Spleen (tissue), 11 donors: Measurements from ENCODE around the gene CSK. TPM values are rescaled to one million over a fixed set of nuclear protein-coding genes. Genes with fewer than 3 reads are reported as not detected.

Experiments
- DNase-seq: peaks from one replicate; pipeline ENCODE4 v3.0.0-alpha.2; 2020
- H3K27ac ChIP-seq, 8 donors: fragments of 200-600 bp; sonication (generic) in 7 of 8; 1 replicate in 4 of 8; 2 replicates in 4 of 8; pipeline versions ENCODE4 v1.5.0 to v1.8.0; 2016 to 2021; ENCODE audit warnings: inconsistent platforms in 4 of 8, mild to moderate bottlenecking in 4 of 8, moderate library complexity in 1 of 8
- H3K27me3 ChIP-seq, 7 donors: fragments of 200-600 bp; sonication (generic) in 6 of 7; replicated peaks in 1 of 7; 1 replicate in 4 of 7; 2 replicates in 3 of 7; pipeline versions ENCODE4 v1.5.0 to v1.8.0; 2016 to 2021; ENCODE audit warnings: inconsistent platforms in 3 of 7, mild to moderate bottlenecking in 1 of 7
- H3K36me3 ChIP-seq, 6 donors: fragments of 200-600 bp; sonication (generic) in 5 of 6; 1 replicate in 4 of 6; 2 replicates in 2 of 6; pipeline versions ENCODE4 v1.5.0 to v1.8.0; 2016 to 2021; ENCODE audit warnings: inconsistent platforms in 2 of 6
- H3K4me1 ChIP-seq, 6 donors: fragments of 200-600 bp; sonication (generic) in 5 of 6; 1 replicate in 3 of 6; 2 replicates in 3 of 6; pipeline versions ENCODE4 v1.5.0 to v1.8.0; 2016 to 2021; ENCODE audit warnings: inconsistent platforms in 3 of 6
- H3K4me3 ChIP-seq, 8 donors: fragments of 200-600 bp; sonication (generic) in 7 of 8; 1 replicate in 4 of 8; 2 replicates in 4 of 8; pipeline versions ENCODE4 v1.5.0 to v1.8.0; 2016 to 2021; ENCODE audit warnings: inconsistent platforms in 4 of 8, mild to moderate bottlenecking in 4 of 8, moderate library complexity in 2 of 8
- H3K9me3 ChIP-seq, 8 donors: fragments of 200-600 bp; sonication (generic) in 7 of 8; 1 replicate in 4 of 8; 2 replicates in 4 of 8; pipeline versions ENCODE4 v1.5.0 to v1.8.0; 2016 to 2021; ENCODE audit warnings: inconsistent platforms in 4 of 8
- POLR2A ChIP-seq, 3 donors: fragments of 450-650 bp; IDR thresholded peaks; one replicate each; pipeline ENCODE4 v1.5.1; 2017; ENCODE audit warnings: antibody characterized with exemption in 3 of 3, mild to moderate bottlenecking in 1 of 3
- POLR2AphosphoS5 ChIP-seq, 3 donors: sonication (generic); formaldehyde crosslinking; IDR thresholded peaks; one replicate each; pipeline ENCODE4 v1.5.1; 2017; ENCODE audit warnings: antibody characterized with exemption in 3 of 3
- WGBS, 5 donors: extraction: QIAGEN DNeasy Blood & Tissue Kit in 3 of 5; methylation state at CpG; one replicate each; pipeline versions ENCODE4 v1.1.5 to v1.1.7; 2013 to 2018; 5-methylcytosine and 5-hydroxymethylcytosine counted together
- intact Hi-C: fragments of 100-400 bp; cut with DNase I; formaldehyde crosslinking; loops from one replicate; pipeline ENCODE4 v1.15.0; 2023; ENCODE audit warnings: low total_unique reads
- polyA plus RNA-seq, 3 donors: library from polyadenylated mRNA; stranded (reverse); fragments of 200-250 nt; gene quantifications; one replicate each; pipeline ENCODE4 v1.2.1, GENCODE V29; 2013
- total RNA-seq, 7 donors: library from RNA; depleted of rRNA in 3 of 7; stranded (reverse); fragments of >200 nt in 3 of 7; fragmentation: NEBNext Ultra II Directional in 4 of 7; extraction: Animal tissue kit (Norgen Biotek cat#: 25700) in 4 of 7; gene quantifications; one replicate each; pipeline versions ENCODE4 v1.1.0 to v1.2.1, GENCODE V29; 2016 to 2021
- TF ChIP-seq, protein P1 (sequence below), 11 experiments: fragments of 200-600 bp in 7 of 11; fragments of 450-650 bp in 4 of 11; sonication (generic) in 4 of 11; IDR thresholded peaks in 8 of 11; conservative IDR thresholded peaks in 3 of 11; 1 replicate in 7 of 11; 2 replicates in 4 of 11; pipeline versions ENCODE4 v1.4.0 to v1.8.0; 2016 to 2021; ENCODE audit warnings: antibody characterized with exemption in 11 of 11, inconsistent platforms in 4 of 11, mild to moderate bottlenecking in 1 of 11
- donor health status: healthy with polysubstance abuse.
- donor health status: DM: no; HTN: no; CAD: no; lungs with moderate emphysema.
- donor health status: DM: no; HTN: no; CAD: no.
- donor health status: Bipolar disorder and iron deficiency.
- donor health status: healthy.
- donor health status: DM: no; HTN: no; CAD: no.
- donor health status: DM: yes; HTN: yes; CAD: no.

The CSK gene
- total and polyA plus RNA-seq, 10 donors, result 121 to 281 (median 192) TPM

DNA sequence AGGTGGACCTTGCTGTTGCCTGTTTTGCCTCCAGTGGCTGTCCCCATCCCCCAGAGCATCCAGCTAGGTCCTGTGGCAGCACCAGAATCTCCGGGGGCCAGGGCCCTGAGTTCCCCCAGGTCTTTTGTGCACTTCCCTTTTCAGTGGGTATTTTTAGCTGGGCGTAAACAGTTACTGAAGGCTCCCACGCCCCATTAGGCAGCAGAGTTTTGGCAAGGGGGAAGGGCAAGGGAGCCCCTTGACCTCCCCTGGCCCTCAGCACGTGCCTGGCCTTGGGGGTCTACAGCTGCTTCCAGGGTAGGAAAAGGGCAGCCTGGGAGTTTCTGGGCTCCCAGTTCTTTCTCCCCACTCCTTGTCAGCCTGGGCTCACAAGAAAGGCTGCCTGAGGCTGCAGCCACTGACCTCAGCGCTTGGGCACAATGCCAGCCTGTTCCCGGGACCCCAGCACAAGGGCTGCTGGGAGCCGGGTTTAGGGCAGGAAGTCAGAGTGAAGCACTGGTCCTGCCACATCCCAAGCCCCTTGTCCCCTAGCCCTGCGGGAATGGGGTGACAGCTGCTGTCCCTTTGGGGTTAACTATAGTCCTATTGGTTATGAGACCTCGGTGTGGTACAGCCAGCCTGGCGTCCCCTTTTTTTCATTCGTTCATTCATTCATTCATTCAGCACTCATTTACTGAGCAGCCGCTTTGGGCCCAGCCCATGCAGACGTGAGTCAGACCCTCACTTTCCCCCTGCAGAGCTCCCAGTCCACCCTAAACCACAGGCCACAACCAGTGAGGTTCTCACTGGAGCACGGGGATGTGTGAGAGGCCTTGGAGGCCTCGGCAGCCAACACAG is 8.4 kb downstream of the CSK start:
- Histone ChIP-seq H3K36me3 (peaks cover 0 to 45% (median 2%) of the 10 kb centered on the region in 6 donors), H3K4me3 (peak overlapping the region in 7 of 8 donors; percentile 46 to 98 (median 52)), H3K4me1 (peaks cover 93 to 100% (median 99%) of the 10 kb centered on the region in 6 donors), H3K27ac (peak overlapping the region; percentile 94 to 99 (median 96)), H3K27me3 (no peaks in the 10 kb centered on the region), H3K9me3 (no peaks in the 10 kb centered on the region)
- WGBS, 5 donors, result 3 to 7% (median 5%) methylated on average over 15 of the region's 15 CpGs
- intact Hi-C loops, result no loop called here
- peak; percentile 77 to 83 (median 83) for TF ChIP-seq POLR2AphosphoS5 (IDR thresholded peaks at IDR 0.05)
- no peak for TF ChIP-seq POLR2A (IDR thresholded peaks at IDR 0.05)
- DNase-seq, result peak; percentile 90

DNA sequence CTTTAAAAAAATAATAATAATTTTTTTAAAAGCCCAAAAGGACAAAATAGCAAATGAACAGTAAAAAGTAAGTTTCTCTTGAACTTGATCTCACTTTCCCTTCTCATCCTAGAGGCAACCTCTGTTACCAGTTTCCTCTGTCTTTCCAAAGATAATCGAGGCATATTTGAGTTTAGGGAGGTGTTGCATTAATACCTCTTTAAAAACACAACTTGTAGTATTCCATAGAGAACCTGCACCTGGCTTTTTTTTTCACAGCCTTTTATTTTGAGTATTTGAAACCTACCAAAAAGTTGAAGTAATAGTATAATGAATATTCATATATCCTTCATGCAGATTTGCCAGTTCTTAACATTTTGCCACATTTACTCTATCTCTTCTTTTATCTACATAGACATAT is 9.1 kb downstream of the CSK start:
- H3K36me3 ChIP-seq, result peaks cover 0 to 48% (median 3%) of the 10 kb centered on the region in 6 donors
- H3K9me3 ChIP-seq, result no peaks in the 10 kb centered on the region
- peaks cover 95 to 100% (median 99%) of the 10 kb centered on the region in 6 donors for H3K4me1 ChIP-seq
- H3K27me3 ChIP-seq, result no peaks in the 10 kb centered on the region
- H3K4me3 ChIP-seq, result peak overlapping the region in 5 of 8 donors; percentile 47 to 98 (median 83)
- WGBS, 5 donors, result 4 to 18% (median 11%) methylated on average over 1 of the region's 1 CpG
- H3K27ac ChIP-seq, result peak overlapping the region; percentile 94 to 99 (median 96)
- no peak for DNase-seq
- TF ChIP-seq POLR2AphosphoS5 (IDR thresholded peaks at IDR 0.05), result no peak
- TF ChIP-seq, protein P1, sequence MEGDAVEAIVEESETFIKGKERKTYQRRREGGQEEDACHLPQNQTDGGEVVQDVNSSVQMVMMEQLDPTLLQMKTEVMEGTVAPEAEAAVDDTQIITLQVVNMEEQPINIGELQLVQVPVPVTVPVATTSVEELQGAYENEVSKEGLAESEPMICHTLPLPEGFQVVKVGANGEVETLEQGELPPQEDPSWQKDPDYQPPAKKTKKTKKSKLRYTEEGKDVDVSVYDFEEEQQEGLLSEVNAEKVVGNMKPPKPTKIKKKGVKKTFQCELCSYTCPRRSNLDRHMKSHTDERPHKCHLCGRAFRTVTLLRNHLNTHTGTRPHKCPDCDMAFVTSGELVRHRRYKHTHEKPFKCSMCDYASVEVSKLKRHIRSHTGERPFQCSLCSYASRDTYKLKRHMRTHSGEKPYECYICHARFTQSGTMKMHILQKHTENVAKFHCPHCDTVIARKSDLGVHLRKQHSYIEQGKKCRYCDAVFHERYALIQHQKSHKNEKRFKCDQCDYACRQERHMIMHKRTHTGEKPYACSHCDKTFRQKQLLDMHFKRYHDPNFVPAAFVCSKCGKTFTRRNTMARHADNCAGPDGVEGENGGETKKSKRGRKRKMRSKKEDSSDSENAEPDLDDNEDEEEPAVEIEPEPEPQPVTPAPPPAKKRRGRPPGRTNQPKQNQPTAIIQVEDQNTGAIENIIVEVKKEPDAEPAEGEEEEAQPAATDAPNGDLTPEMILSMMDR (IDR thresholded peaks at IDR 0.05 in 8 of 11, conservative IDR thresholded peaks at IDR 0.05 in 3 of 11), result no peak
- no peak for TF ChIP-seq POLR2A (IDR thresholded peaks at IDR 0.05)
- intact Hi-C loops, result no loop called here

DNA sequence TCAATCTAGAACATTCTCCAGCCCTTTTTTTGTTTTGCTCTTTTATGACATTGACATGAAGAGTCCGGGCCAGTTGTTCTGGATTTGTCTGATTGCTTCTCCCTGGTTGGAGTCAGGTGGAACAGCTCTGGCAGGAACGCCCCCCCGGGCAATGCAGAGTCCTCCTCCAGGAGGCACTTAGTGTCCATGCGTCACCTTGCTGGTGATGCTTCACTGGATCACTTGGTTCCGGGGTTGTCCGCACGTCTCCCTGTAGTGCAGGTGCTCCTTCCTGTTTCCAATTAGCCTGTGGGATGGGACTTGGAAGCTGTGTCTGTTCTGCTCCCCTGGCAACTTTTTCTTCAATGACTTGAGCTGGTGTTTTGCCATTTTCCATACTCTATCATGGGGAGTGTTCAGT is 9.8 kb downstream of the CSK start:
- Histone ChIP-seq H3K4me3 (peak overlapping the region in 2 of 8 donors; percentile 3 to 47), H3K4me1 (peaks cover 95 to 100% (median 99%) of the 10 kb centered on the region in 6 donors), H3K27ac (peak overlapping the region; percentile 94 to 99 (median 96)), H3K27me3 (no peaks in the 10 kb centered on the region), H3K9me3 (no peaks in the 10 kb centered on the region), H3K36me3 (peaks cover 0 to 49% (median 3%) of the 10 kb centered on the region in 6 donors)
- DNase-seq, result peak; percentile 80
- intact Hi-C loops, result no loop called here
- TF ChIP-seq POLR2A (IDR thresholded peaks at IDR 0.05) (no peak), POLR2AphosphoS5 (IDR thresholded peaks at IDR 0.05) (peak in 1 of 3 donors; percentile 27)
- TF ChIP-seq, protein P1 (IDR thresholded peaks at IDR 0.05 in 8 of 11, conservative IDR thresholded peaks at IDR 0.05 in 3 of 11), result no peak
- WGBS, 5 donors, result 54 to 76% (median 68%) methylated on average over 7 of the region's 7 CpGs

GRCh38 chr15:74792227-74793016 is 10.5 kb downstream of the CSK start:
- intact Hi-C loops, result no loop called here
- H3K4me3 ChIP-seq, result peak overlapping the region in 2 of 8 donors; percentile 3 to 47
- WGBS, 5 donors, result 39 to 54% (median 45%) methylated on average over 8 to 12 of the region's 12 CpGs
- peaks cover 0 to 54% (median 3%) of the 10 kb centered on the region in 6 donors for H3K36me3 ChIP-seq
- H3K4me1 ChIP-seq, result peaks cover 92 to 100% (median 99%) of the 10 kb centered on the region in 6 donors
- TF ChIP-seq, protein P1 (IDR thresholded peaks at IDR 0.05 in 8 of 11, conservative IDR thresholded peaks at IDR 0.05 in 3 of 11), result no peak
- no peak for TF ChIP-seq POLR2A (IDR thresholded peaks at IDR 0.05)
- TF ChIP-seq POLR2AphosphoS5 (IDR thresholded peaks at IDR 0.05), result peak in 2 of 3 donors; percentile 22 to 38
- no peaks in the 10 kb centered on the region for H3K9me3 ChIP-seq
- DNase-seq, result no peak
- H3K27me3 ChIP-seq, result no peaks in the 10 kb centered on the region
- peak overlapping the region; percentile 35 to 99 (median 96) for H3K27ac ChIP-seq
